HG03060 (cell line): ENCODE measurements around the gene MMP24.
"Not testable (repeated sequence)": the region's sequence is repeated elsewhere in the genome, so short reads cannot be mapped to it uniquely, and the experiment has no call there.

Experiments
- ATAC-seq: cut with Tn5 transposase; IDR thresholded peaks from one replicate; pipeline ENCODE4 v1.9.1; 2021; ENCODE audit warnings: low read depth, moderate number of reproducible peaks; ENCODE audit not compliant: unreplicated experiment

The MMP24 gene

GRCh38 chr20:35252598-35252997, 26.1 kb downstream of the MMP24 start:
- ATAC-seq = not testable (repeated sequence)

- no peak for ATAC-seq
Observed at GRCh38 chr20:35253010-35253409, 26.5 kb downstream of the MMP24 start.

GRCh38 chr20:35254448-35254999, 28.0 kb downstream of the MMP24 start:
- no peak for ATAC-seq

- ATAC-seq = no peak
Observed at GRCh38 chr20:35257175-35257909, 30.9 kb downstream of the MMP24 start.

GRCh38 chr20:35260426-35260825, 33.9 kb downstream of the MMP24 start:
- ATAC-seq = no peak

- ATAC-seq = not testable (repeated sequence)
Observed at GRCh38 chr20:35262321-35262720, 35.8 kb downstream of the MMP24 start.

GRCh38 chr20:35262731-35263531, 36.4 kb downstream of the MMP24 start:
- ATAC-seq = not testable (repeated sequence)

- ATAC-seq = no peak
Observed at GRCh38 chr20:35263532-35264341, 37.2 kb downstream of the MMP24 start.

- no peak for ATAC-seq
Observed at GRCh38 chr20:35264755-35265154, 38.3 kb downstream of the MMP24 start.

- no peak for ATAC-seq
Observed at GRCh38 chr20:35267092-35267491, 40.6 kb downstream of the MMP24 start.

- ATAC-seq = no peak
Observed at GRCh38 chr20:35269055-35269781, 42.7 kb downstream of the MMP24 start.

GRCh38 chr20:35270021-35270902, 43.8 kb downstream of the MMP24 start:
- no peak for ATAC-seq

GRCh38 chr20:35271073-35271882, 44.8 kb downstream of the MMP24 start:
- ATAC-seq = no peak

GRCh38 chr20:35271904-35272303, 45.4 kb downstream of the MMP24 start:
- no peak for ATAC-seq

- no peak for ATAC-seq
Observed at GRCh38 chr20:35273449-35274171, 47.1 kb downstream of the MMP24 start.

- ATAC-seq = no peak
Observed at GRCh38 chr20:35274172-35275092, 47.9 kb downstream of the MMP24 start.
